ENCODE data around the gene MGLL.

MGLL gene

DNA sequence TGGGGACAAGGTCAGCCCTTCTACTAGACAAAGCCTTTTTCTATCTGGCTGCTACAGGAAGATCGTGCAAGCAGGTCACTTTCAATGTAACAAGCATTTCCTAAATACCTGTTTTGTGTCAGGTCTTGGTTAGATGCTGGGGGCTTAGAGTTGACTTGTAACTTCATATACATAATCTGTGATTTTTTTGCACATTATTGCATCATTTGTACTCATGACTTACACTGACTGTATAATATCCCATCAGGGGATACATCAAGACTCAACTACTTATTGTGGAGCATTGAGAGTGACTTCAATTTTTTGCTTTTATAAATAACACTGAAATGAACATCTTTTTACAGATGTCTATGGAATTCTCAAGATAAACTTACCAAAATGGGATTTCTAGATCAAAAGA, 80.6 kb downstream of the MGLL start:
- no peak for DNase-seq (ENCODE audit: low read depth)

DNA sequence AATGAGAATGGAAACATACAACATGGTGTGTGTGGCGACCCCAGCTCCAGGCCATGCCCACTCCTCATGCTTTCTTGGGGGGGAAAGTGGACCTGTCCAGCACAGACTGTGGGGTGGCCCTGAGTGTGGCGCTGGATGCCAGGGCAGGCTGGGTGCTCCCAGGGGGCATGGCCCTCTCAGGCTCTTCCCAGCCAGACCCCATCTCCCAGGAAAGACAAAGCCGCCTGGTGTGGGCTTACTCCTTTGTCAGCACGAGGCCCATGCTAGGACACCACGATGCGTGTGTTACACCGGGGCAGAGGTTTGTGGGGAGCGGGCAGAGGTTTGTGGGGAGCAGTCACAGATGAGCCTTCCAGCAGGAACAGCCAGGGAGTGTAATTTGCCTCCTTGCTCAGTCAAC, 81.1 kb downstream of the MGLL start:
- no peak for DNase-seq (ENCODE audit: low read depth)

DNA sequence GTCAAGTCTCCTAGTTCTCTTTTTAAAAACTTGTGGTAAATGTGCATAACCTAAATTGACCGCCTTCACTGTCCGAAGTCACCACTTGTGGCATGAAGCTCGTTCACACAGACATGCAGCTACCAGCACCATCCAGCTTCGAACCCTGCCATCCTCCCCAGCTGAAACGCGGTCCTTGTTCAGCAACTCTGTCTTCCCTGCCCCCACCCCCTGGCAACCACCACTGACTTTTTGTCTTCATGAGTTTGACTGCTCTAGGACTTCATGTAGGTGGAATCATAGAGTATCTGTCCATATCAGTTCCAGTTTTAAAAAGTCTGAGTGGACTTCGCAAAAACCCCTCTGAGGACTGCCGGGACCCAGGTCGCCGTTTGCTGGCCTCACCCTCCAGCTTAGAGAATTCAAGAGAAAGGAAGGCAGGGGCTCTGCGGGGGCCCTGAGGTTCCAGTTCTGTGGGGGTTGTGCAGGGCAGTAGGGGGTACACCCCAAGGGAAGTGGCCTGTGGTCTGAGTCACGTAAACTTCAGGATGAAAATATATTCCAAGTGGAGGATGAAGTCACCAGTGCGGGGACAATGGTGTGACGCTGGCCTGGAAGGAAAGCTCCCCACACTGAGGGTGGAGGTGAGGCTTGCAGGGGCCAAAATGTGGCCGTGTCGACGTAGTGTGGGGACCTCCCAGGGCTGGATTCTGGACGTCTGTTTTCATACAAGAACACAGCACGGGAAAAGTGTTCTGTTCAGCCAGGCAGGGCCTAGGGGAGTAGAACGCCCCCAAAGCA, 82.0 kb downstream of the MGLL start:
- DNase-seq (ENCODE audit: low read depth), result no peak

DNA sequence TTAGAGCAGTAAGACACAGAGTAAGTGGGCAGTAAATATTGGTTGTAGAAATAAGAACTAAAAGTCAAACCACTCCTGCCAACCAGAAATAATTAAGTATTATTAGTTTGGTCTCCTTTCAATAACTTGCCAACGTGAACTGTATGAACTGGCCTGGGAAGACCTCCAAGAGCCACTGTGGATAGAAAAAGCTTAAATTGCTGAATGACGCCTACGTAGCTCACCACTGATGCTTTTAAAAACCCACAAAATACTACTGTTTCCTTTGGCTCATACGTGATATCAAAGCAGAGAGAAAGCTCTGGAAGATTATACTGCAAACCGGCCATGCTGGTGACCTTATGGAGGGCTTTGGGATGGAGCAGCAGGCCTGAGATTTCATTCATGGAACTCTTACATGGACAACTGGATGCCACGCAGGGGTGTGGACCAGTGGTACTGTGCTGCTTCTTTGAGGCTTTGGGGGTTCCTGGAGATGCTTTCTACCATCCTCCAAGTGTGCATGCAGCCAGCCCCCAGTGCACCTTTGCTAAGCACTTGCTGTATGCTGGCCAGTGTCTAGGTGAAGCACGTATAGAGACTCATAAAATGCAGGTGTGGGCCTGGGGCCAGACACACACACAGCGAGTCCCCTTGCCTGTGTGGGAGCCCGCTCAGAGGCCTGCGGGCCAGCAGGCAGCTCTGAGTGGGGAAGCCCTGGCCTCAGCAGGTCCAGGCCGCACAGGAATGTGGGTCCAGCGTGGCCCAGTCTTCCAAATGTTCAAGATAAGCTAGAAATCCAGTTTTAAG, 82.8 kb downstream of the MGLL start:
- no peak for DNase-seq (ENCODE audit: low read depth)

DNA sequence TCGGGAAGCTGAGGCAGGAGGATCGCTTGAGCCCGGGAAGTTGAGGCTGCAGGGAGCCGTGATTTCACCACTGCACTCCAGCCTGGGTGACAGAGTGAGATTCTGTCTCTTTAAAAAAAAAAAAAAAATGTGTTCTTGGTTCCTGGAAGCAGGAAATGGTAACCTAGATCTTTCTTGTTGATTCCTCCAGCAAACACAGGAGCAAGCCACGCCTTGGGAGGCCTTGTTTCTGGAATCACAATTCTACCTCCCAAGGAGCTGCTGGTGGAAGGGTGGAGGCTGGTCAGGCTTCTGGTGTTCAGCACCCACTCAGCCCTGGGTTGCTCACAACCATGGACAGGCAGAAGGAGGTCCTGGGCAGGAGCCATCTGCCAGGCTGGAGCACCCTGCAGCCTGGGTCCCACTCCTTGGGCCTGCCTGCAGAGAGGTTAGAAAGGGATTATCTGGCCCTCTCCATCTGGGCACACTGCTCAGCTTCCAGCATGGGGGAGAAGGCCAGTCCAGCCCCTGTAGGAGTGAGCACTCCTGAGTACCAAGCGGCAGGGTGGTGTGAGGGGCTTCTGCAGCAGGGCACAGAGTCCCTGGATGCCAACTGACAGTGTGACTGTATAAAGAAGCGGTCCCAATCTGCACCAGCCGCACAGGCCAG, 84.0 kb downstream of the MGLL start:
- no peak for DNase-seq (ENCODE audit: low read depth)

DNA sequence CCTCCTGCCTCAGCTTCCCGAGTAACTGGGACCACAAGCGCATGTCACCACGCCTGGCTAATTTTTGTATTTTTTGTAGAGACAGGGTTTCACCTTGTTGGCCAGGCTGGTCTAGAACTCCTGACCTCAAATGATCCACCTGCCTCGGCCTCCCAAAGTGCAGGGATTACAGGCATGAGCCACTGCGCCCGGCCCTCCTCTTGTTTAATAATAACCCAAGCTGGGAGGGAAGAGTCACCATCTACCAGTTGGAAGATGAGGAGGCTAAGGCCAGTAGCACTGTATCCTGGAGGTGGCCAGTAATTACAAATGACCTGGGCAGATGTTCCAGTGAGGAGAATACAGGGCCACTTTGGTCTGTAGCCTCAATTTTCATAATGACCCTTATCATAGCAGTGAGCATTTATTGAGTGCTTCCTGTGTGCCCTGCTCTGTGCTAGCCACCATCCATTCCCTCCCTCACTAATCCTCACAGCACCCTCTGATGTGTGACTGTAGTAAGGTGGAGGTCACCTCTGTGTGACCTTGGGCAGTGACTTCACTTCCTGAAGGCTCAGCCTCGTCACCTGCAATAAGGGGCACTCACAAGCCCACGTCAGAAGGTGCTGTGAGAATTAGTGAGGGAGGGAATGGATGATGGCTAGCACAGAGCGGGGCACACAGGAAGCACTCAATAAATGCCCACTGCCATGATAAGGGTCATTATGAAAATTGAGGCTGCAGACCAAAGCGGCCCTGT, 85.3 kb downstream of the MGLL start:
- no peak for DNase-seq (ENCODE audit: low read depth)

DNA sequence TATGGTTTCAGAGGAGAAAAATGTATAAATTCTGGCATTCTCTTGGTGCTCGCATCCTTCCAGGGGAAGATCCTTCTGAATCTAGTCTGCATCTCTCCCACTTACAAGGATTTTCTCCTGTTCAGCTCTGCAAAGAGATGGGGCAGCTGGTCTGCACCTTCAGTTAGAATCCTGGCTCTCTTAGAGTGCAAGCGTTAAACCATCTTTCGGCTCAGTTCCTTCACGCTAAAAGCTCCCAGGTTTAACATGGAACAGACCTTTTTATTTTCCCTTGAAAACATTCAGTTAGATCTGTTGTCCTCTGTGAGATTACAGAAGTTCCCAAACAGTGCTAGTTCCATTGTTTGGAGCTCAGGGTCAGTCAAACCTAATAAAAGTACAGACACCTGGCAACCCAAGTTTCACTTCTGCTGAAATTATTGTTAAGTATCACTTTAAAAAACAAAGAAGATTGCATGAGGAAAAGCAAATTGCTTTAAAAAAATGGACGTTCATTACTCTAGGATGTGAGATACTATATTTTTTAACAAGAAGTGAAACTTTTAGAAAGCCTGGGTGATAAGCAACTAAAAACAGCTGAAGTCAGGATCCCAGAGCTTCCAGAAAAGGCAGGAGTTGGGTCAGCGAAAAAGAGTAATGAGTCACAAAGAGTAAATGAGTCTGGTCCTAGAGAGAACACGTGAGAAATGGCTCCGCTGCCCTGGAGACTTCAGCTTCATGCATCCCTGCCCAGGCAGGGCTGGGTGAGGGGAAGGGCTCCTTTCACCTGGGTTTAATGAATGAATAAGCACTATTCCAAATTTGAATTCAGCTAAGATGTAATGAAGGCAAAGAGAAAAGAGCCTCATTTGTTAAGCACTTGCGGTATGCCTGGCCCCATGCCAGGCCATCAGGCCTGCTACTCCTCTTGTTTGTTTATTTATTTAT, 86.3 kb downstream of the MGLL start:
- no peak for DNase-seq (ENCODE audit: low read depth)

DNA sequence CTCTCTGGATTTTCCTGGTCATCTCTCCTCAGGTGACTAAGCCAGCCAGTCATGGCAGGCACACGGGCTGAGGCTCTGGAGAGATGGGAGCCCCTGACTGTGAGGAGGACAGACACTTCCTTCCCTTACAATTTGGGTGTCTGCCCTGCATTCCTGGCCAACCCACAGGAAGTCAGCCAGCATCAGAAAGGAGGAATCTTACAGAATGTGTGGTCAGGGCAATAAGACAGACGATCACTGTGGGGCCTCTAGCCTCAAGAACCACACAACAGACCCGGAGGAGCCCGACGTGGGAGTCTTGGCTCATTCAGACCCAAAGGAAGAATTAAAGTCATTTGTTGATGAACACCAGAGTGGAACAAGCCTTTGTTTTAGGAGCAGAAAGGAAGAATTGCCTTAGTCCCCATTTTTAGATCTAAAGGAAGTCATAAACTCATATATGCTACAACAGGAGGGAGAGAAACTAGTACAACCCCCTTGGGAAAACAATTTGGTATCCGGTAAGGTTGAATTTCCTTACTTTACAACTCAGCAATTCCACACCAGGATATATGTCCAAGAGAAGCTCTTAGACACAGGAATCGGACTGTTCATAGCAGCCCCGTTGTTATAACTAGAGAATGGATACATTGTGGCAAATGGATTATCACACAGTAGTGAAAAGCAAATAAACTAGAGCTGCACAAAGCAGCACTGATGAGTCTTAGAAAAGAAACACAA, 87.4 kb downstream of the MGLL start:
- DNase-seq (ENCODE audit: low read depth), result no peak

DNA sequence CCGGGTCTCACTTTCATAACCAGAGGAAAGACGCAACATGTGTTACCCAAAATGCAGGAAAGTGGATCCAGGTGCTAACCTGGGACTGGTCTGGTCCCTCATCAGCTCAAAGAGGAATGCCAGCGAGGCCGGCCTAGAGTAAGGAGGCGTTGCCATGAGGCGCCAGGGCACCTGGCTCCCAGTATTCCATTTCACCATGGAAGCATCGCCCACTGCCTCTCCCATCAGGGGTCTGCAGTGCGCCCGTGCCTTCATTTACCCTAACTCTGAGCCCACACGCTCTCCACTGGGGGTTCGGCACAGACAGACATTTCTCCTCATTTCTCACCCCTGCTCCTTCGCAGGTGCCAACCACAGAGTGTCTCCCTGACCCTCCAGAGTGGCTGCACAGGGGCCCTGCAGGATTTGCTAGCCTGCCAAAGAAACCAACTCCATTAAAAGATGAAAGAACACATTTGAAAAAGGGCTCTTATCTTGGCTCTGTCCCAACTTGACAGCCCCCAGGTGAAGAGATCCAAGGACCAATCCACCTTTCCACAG, 88.1 kb downstream of the MGLL start:
- no peak for DNase-seq (ENCODE audit: low read depth)

DNA sequence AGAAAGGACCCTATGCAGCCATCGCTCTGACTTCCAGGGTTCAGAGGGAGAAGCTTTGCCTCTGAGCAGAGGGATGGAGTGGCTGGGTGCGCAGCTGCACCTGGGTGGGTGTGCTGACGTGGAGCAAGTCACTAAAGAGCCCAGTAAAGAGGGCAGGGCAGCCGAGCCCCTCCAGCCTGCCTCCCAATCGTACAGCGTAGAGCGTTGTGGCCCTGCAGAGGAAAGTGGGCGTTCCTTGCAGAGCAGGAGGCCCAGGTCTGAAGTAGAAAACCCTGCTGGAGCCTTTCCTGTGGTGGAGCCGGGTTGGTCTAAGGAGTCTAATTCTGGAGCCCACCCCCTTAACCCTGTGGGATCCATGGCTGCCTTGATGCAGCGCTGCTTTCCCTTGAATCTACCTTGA, 88.5 kb downstream of the MGLL start:
- DNase-seq (ENCODE audit: low read depth), result no peak

DNA sequence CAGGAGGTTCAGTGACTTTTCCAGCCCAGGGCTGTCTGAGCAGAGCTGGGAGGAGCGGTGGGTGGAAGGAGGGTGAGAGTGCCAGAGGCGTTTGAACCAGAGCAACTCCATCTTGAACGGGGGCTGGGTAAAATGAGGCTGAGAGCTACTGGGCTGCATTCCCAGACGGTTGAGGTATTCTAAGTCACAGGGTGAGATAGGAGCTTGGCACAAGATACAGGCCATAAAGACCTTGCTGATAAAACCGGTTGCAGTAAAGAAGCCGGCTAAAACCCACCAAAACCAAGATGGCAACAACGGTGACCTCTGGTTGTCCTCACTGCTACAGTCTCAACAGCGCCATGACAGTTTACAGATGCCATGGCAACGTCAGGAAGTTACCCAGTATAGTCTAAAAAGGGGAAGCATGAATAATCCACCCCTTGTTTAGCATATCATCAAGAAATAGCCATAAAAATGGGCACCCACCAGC, 89.4 kb downstream of the MGLL start:
- DNase-seq (ENCODE audit: low read depth), result no peak

DNA sequence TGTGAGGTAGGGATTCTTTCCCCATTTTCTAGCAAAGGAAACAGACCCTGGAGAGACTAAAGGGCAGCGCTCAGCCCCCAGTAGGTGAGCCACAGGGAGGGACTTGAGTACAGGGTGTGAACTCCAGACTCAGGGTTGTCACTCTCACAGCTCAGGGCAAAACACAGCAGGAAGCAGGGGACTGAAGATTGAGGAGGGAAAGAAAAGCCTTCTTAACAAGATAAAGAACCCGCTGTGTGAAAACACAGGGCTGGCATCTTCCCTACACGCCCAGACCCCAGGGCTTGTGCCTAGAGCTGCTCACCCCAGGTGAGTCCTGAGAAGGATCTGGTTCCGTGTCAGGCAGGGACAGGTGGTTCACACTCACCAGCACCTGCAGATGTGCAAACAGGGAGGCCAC, 90.0 kb downstream of the MGLL start:
- no peak for DNase-seq (ENCODE audit: low read depth)

DNA sequence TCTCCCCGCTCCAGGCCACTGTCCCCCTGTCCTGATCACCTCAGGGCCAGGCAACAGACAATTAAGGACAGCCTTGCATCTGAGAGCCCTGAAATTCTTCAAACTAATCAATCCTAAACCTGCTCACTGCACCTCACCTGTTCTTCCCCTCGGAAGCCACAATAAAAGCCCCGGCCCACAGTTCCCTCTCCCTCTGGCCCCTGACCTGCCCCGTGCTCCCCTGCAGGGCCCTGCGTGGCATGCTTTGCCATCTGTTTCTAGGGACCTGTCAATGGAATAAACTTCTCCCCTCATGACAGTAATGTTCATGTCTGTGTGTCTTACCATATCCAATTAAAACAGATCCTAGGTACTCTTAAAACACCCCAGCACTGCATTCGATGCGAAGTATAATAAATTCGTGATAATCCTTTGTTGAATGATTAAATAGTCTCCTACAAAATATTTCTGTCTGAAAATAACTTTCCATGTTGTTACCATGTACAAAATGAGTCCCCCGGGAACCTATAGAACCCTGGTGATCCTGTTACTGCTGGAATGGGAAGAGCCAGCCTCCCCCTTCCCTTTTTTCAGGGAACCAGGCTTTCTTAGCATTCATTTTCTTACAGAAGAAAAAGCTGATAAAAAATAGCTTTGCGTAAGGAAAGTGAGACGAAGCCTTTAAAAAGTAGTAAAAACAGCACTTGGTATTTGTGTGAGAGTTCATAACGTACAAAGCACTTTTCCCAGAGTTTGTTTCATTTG, 90.6 kb downstream of the MGLL start:
- DNase-seq (ENCODE audit: low read depth), result no peak

DNA sequence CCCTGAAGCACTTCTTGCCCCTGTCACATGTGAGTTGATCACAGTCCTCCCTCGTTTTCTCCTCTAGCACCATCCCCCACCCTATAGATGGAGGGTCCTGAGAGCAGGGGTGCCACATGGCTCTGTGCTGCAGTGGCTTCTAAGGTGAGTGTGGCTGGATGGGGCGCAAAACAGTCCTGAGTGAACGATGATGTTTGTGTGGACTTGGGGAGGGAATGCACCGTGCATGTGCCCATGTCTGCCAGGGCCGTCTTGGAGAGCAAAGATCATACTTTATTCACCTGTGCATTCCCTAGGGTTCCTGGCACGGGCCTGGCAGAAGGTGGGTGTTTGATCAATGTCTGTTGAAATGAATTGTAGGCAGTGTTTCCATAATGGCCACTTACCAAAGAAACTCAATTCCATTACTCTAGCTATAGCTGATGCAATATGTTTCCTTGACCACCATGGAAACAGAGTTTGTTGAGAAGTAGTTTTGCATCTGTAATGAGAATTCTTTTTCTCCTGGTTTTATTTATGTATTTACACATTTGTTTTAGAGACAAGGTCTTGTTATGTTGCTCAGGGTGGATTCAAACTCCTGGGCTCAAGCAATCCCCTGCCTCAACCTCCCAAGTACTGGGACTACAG, 91.5 kb downstream of the MGLL start:
- no peak for DNase-seq (ENCODE audit: low read depth)

DNA sequence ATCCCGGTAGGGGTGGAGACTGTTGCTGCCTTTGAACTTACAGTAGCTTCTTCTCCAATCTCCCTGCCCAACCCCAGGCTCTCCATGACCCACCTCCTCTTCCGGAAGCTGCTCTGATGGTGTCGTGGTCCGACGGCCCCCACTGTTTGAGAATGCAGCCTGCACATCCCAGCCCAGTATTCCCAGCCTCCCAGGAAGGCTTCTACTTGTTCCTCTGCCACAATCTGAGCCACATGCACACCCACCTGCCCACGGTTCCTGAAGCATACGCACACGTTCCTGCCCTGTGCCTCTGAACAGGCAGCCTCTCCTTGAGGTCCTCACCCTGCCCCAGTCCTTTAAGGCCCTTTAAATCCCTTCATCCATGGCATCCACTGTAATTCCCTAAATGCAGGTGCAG, 92.1 kb downstream of the MGLL start:
- DNase-seq (ENCODE audit: low read depth), result no peak

DNA sequence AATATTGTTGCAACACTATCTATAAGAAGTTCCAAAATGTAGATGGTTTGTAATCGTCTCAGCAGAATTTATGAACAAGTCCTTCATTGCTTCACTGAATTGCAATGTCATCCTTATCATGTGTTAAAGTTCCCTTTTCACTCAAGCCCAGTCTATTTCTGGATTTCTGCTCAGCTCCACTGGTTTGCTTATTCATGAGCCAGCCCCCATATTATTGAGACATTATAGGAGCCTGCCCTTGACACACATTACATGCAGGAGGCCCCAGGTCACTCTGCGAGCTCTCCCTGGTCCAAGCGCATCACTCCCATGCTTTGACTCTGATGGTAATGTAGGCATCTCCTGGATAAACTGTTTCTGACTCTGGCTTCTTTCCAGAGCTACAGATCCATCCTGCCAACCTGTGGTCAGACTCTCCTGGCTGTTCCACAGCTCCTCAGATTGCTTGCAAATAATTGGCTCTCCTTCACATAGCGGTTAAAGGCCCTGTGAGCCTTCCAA, 92.7 kb downstream of the MGLL start:
- no peak for DNase-seq (ENCODE audit: low read depth)

DNA sequence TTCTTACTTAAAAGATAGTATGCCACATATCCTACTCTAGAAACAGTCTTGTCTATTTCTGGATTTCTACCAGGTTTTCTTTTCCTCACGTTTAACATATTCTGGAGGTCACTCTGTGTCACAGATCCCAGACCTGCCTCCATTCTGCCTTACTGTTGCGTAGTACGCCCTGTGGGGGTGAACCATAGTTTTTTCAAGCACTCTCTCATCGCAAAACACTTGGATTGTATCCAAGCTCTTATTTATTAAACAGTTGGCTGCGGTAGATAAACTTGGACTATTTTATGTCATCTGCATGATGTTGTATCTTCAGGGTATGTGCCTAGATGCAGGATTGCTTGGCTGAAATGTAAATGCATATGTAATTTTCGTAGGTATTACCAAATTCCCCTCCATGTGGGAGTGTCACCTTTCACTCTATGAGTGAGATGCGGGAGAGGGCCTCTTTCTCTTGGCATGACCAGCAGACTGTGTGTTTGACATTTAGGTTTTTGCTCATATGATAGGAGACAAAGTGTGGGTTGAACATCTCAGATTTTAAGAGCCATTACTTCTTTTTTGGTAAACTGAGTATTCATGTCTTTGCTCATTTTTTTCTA, 93.8 kb downstream of the MGLL start:
- no peak for DNase-seq (ENCODE audit: low read depth)

DNA sequence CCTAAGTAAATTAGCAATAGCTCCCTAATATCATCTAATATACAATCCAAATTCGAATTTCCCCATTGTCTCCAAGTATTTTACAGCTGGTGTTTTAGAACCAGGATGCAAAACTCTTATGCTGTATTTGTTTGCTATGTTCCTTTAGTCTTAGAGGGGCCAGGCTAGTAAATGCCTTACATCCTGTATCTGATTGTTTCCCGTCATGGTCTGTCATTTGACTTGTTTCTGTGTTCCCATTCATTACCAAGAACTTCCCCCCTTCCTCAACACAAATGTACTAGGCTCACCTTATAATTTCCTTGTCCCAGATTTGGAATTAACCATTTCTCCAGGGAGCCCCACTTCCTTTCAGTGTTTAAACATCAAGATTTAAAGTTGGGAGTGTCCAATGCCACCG, 95.4 kb downstream of the MGLL start:
- DNase-seq (ENCODE audit: low read depth), result no peak
